ENCODE measurements around the gene POGK.

POGK gene

DNA sequence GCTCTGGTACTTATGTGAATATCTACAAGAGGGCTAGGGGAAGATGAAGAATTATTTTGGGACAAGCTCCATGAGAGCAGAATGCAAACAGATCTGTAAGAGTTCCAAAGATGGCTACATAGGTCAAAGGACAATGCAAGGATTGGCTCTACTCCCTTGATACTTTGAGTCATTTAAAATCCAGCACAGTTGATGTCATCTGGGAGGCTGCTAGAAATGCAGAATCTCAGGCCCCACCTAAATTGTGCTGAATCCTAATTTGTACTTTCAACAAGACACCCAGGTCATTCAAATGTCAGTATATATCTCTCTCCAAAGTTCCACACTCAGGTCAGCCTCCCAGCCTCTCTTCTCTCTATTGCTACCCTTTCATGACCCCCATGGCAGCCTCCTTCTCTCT is 60.5 kb downstream of the POGK start:
- no peaks in the 10 kb centered on the region for H3K9me3 ChIP-seq (ENCODE audit: control insufficient read depth, low read length)
- no peaks in the 10 kb centered on the region for H3K27me3 ChIP-seq (replicated peaks; ENCODE audit: control insufficient read depth, insufficient read depth, low read length, poor library complexity, severe bottlenecking)
- H3K36me3 ChIP-seq (ENCODE audit: control insufficient read depth, insufficient read depth, low read length), result no peaks in the 10 kb centered on the region
- no peak for DNase-seq
- H3K27ac ChIP-seq (ENCODE audit: insufficient read depth, low read length, poor library complexity, severe bottlenecking), result no peak overlapping the region
- no peaks in the 10 kb centered on the region for H3K4me1 ChIP-seq (ENCODE audit: control insufficient read depth, insufficient read depth, low read length, poor library complexity, severe bottlenecking)
- no peak overlapping the region for H3K4me3 ChIP-seq (ENCODE audit: insufficient read depth, low read depth, low read length, poor library complexity, severe bottlenecking)

GRCh38 chr1:166900987-166901386 is 61.7 kb downstream of the POGK start:
- Histone ChIP-seq H3K36me3 (ENCODE audit: control insufficient read depth, insufficient read depth, low read length) (no peaks in the 10 kb centered on the region), H3K9me3 (ENCODE audit: control insufficient read depth, low read length) (no peaks in the 10 kb centered on the region), H3K27ac (ENCODE audit: insufficient read depth, low read length, poor library complexity, severe bottlenecking) (no peak overlapping the region), H3K27me3 (replicated peaks; ENCODE audit: control insufficient read depth, insufficient read depth, low read length, poor library complexity, severe bottlenecking) (no peaks in the 10 kb centered on the region), H3K4me3 (ENCODE audit: insufficient read depth, low read depth, low read length, poor library complexity, severe bottlenecking) (no peak overlapping the region), H3K4me1 (ENCODE audit: control insufficient read depth, insufficient read depth, low read length, poor library complexity, severe bottlenecking) (no peaks in the 10 kb centered on the region)
- DNase-seq, result no peak

- Histone ChIP-seq H3K27ac (ENCODE audit: insufficient read depth, low read length, poor library complexity, severe bottlenecking) (no peak overlapping the region), H3K4me1 (ENCODE audit: control insufficient read depth, insufficient read depth, low read length, poor library complexity, severe bottlenecking) (no peaks in the 10 kb centered on the region), H3K27me3 (replicated peaks; ENCODE audit: control insufficient read depth, insufficient read depth, low read length, poor library complexity, severe bottlenecking) (no peaks in the 10 kb centered on the region), H3K9me3 (ENCODE audit: control insufficient read depth, low read length) (no peaks in the 10 kb centered on the region), H3K36me3 (ENCODE audit: control insufficient read depth, insufficient read depth, low read length) (no peaks in the 10 kb centered on the region), H3K4me3 (ENCODE audit: insufficient read depth, low read depth, low read length, poor library complexity, severe bottlenecking) (no peak overlapping the region)
- DNase-seq, result no peak
These were observed 63.0 kb downstream of the POGK start for GRCh38 chr1:166902279-166902678.

- no peaks in the 10 kb centered on the region for H3K4me1 ChIP-seq (ENCODE audit: control insufficient read depth, insufficient read depth, low read length, poor library complexity, severe bottlenecking)
- H3K9me3 ChIP-seq (ENCODE audit: control insufficient read depth, low read length), result no peaks in the 10 kb centered on the region
These were observed 64.0 kb downstream of the POGK start for GRCh38 chr1:166903232-166903631.

GRCh38 chr1:166905136-166905535 is 65.9 kb downstream of the POGK start:
- Histone ChIP-seq H3K27ac (ENCODE audit: insufficient read depth, low read length, poor library complexity, severe bottlenecking) (no peak overlapping the region), H3K36me3 (ENCODE audit: control insufficient read depth, insufficient read depth, low read length) (no peaks in the 10 kb centered on the region)

More at GRCh38 chr1:166903232-166903631, 64.0 kb downstream of the POGK start:
- no peak overlapping the region for H3K27ac ChIP-seq (ENCODE audit: insufficient read depth, low read length, poor library complexity, severe bottlenecking)
- H3K36me3 ChIP-seq (ENCODE audit: control insufficient read depth, insufficient read depth, low read length), result no peaks in the 10 kb centered on the region
- H3K27me3 ChIP-seq (replicated peaks; ENCODE audit: control insufficient read depth, insufficient read depth, low read length, poor library complexity, severe bottlenecking), result no peaks in the 10 kb centered on the region
- no peak overlapping the region for H3K4me3 ChIP-seq (ENCODE audit: insufficient read depth, low read depth, low read length, poor library complexity, severe bottlenecking)
- DNase-seq, result no peak

GRCh38 chr1:166905900-166906299 is 66.6 kb downstream of the POGK start:
- Histone ChIP-seq H3K27me3 (replicated peaks; ENCODE audit: control insufficient read depth, insufficient read depth, low read length, poor library complexity, severe bottlenecking) (no peaks in the 10 kb centered on the region), H3K36me3 (ENCODE audit: control insufficient read depth, insufficient read depth, low read length) (no peaks in the 10 kb centered on the region), H3K4me3 (ENCODE audit: insufficient read depth, low read depth, low read length, poor library complexity, severe bottlenecking) (no peak overlapping the region), H3K4me1 (ENCODE audit: control insufficient read depth, insufficient read depth, low read length, poor library complexity, severe bottlenecking) (no peaks in the 10 kb centered on the region), H3K27ac (ENCODE audit: insufficient read depth, low read length, poor library complexity, severe bottlenecking) (no peak overlapping the region), H3K9me3 (ENCODE audit: control insufficient read depth, low read length) (no peaks in the 10 kb centered on the region)
- no peak for DNase-seq

More at GRCh38 chr1:166905136-166905535, 65.9 kb downstream of the POGK start:
- DNase-seq, result no peak
- H3K4me1 ChIP-seq (ENCODE audit: control insufficient read depth, insufficient read depth, low read length, poor library complexity, severe bottlenecking), result no peaks in the 10 kb centered on the region
- no peak overlapping the region for H3K4me3 ChIP-seq (ENCODE audit: insufficient read depth, low read depth, low read length, poor library complexity, severe bottlenecking)
- no peaks in the 10 kb centered on the region for H3K9me3 ChIP-seq (ENCODE audit: control insufficient read depth, low read length)
- H3K27me3 ChIP-seq (replicated peaks; ENCODE audit: control insufficient read depth, insufficient read depth, low read length, poor library complexity, severe bottlenecking), result no peaks in the 10 kb centered on the region
